Glomerular endothelial cell (primary cell): ENCODE data around the gene SPATA31C2. TPM values are rescaled to one million over a fixed set of nuclear protein-coding genes. Genes with fewer than 3 reads are reported as not detected.
"Not testable (repeated sequence)": the region's sequence is repeated elsewhere in the genome, so short reads cannot be mapped to it uniquely, and the experiment has no call there.

Source experiments
- DNase-seq: peaks from one replicate; pipeline ENCODE4 v3.0.0-alpha.2; 2011; ENCODE audit warnings: low read depth, low spot score; ENCODE audit errors: extremely low read depth
- total RNA-seq: library from RNA; depleted of rRNA; stranded (reverse); fragments of >200 nt; gene quantifications from 2 replicates; pipeline ENCODE4 v1.2.3, GENCODE V29; 2015

SPATA31C2 gene
- total RNA-seq, 1 donor from 2014 or later, result not detected

- not testable (repeated sequence) for DNase-seq
Observed at GRCh38 chr9:88127700-88128300, 10.5 kb downstream of the SPATA31C2 start.

- DNase-seq, result not testable (repeated sequence)
Observed at GRCh38 chr9:88123413-88123812, 14.9 kb downstream of the SPATA31C2 start.

GRCh38 chr9:88118121-88118520, 20.2 kb downstream of the SPATA31C2 start:
- DNase-seq, result not testable (repeated sequence)

- DNase-seq, result not testable (repeated sequence)
Observed at GRCh38 chr9:88114968-88115612, 23.2 kb downstream of the SPATA31C2 start.

- not testable (repeated sequence) for DNase-seq
Observed at GRCh38 chr9:88114283-88114967, 23.9 kb downstream of the SPATA31C2 start.

- DNase-seq, result not testable (repeated sequence)
Observed at GRCh38 chr9:88113156-88114130, 24.8 kb downstream of the SPATA31C2 start.

- DNase-seq, result no peak
Observed at GRCh38 chr9:88110026-88110425, 28.2 kb downstream of the SPATA31C2 start.

- DNase-seq, result no peak
Observed at GRCh38 chr9:88108779-88109178, 29.5 kb downstream of the SPATA31C2 start.

GRCh38 chr9:88106492-88106891, 31.8 kb downstream of the SPATA31C2 start:
- no peak for DNase-seq

GRCh38 chr9:88092797-88093331, 45.4 kb downstream of the SPATA31C2 start:
- no peak for DNase-seq

- DNase-seq, result no peak
Observed at GRCh38 chr9:88090151-88090581, 48.1 kb downstream of the SPATA31C2 start.

GRCh38 chr9:88087906-88088305, 50.4 kb downstream of the SPATA31C2 start:
- DNase-seq, result no peak

GRCh38 chr9:88085476-88085875, 52.8 kb downstream of the SPATA31C2 start:
- no peak for DNase-seq

- DNase-seq, result no peak
Observed at GRCh38 chr9:88084357-88085183, 53.7 kb downstream of the SPATA31C2 start.

Other genes starting within 250 kb of the SPATA31C2 start
- not detected in 2 replicates for gene SPATA31C1, start 220.5 kb downstream of the SPATA31C2 start, total RNA-seq
- gene CDK20, start 163.9 kb downstream of the SPATA31C2 start, total RNA-seq, result 1.5 and 3.4 TPM in 2 replicates
- gene SPIN1, start 250.0 kb upstream of the SPATA31C2 start, total RNA-seq, result 45.4 and 48.3 TPM in 2 replicates